Smooth muscle cell (in vitro differentiated cells): ENCODE data around the gene EPB41L2. TPM values are rescaled to one million over a fixed set of nuclear protein-coding genes. Genes with fewer than 3 reads are reported as not detected.
"Not testable (repeated sequence)": the region's sequence is repeated elsewhere in the genome, so short reads cannot be mapped to it uniquely, and the experiment has no call there.

ENCODE experiments used
- DNase-seq: peaks from one replicate; lab custom pipeline; 2025; ENCODE audit not compliant: unreplicated experiment; lab: John Stamatoyannopoulos, UW
- H2AFZ ChIP-seq: fragments of 200-600 bp; sonication (generic); 2 replicates; pipeline ENCODE4 v1.6.0; 2016; ENCODE audit warnings: antibody characterized with exemption, low read depth, mild to moderate bottlenecking
- H3F3A ChIP-seq: fragments of 200-600 bp; sonication (generic); 2 replicates; pipeline ENCODE4 v1.6.0; 2017; ENCODE audit warnings: antibody characterized with exemption, low read depth
- H3K27ac ChIP-seq: fragments of 200-600 bp; sonication (generic); 2 replicates; pipeline ENCODE4 v1.5.1; 2016; ENCODE audit warnings: low read depth, mild to moderate bottlenecking
- H3K27me3 ChIP-seq: fragments of 200-600 bp; sonication (generic); 2 replicates; pipeline ENCODE4 v1.6.1; 2016; ENCODE audit warnings: low read depth, mild to moderate bottlenecking
- H3K36me3 ChIP-seq: fragments of 200-600 bp; sonication (generic); 2 replicates; pipeline ENCODE4 v1.5.1; 2016; ENCODE audit warnings: low read depth
- H3K4me1 ChIP-seq: fragments of 200-600 bp; sonication (generic); 2 replicates; pipeline ENCODE4 v1.5.1; 2016; ENCODE audit warnings: low read depth
- H3K4me2 ChIP-seq: fragments of 200-600 bp; sonication (generic); 2 replicates; pipeline ENCODE4 v1.6.0; 2016; ENCODE audit warnings: mild to moderate bottlenecking
- H3K4me3 ChIP-seq: fragments of 200-600 bp; sonication (generic); 2 replicates; pipeline ENCODE4 v1.5.1; 2016; ENCODE audit warnings: mild to moderate bottlenecking
- H3K79me2 ChIP-seq: fragments of 200-600 bp; sonication (generic); 2 replicates; pipeline ENCODE4 v1.6.0; 2016; ENCODE audit warnings: low read depth, mild to moderate bottlenecking
- H3K9ac ChIP-seq: fragments of 200-600 bp; sonication (generic); 2 replicates; pipeline ENCODE4 v1.6.0; 2016; ENCODE audit warnings: low read depth
- H3K9me3 ChIP-seq: fragments of 200-600 bp; sonication (generic); replicated peaks from 2 replicates; pipeline ENCODE4 v1.5.1; 2016; ENCODE audit warnings: low read depth
- H4K20me1 ChIP-seq: fragments of 200-600 bp; sonication (generic); 2 replicates; pipeline ENCODE4 v1.6.0; 2016; ENCODE audit warnings: low read depth
- CTCF ChIP-seq: fragments of 200-600 bp; sonication (generic); IDR thresholded peaks from 2 replicates; pipeline ENCODE4 v1.5.1; 2017; ENCODE audit warnings: borderline replicate concordance, mild to moderate bottlenecking, antibody characterized with exemption; ENCODE audit not compliant: insufficient read depth, poor library complexity, severe bottlenecking
- WGBS: methylation state at CpG from one replicate; pipeline ENCODE4 v1.1.7; 2016; ENCODE audit warnings: low lambda C conversion rate; 5-methylcytosine and 5-hydroxymethylcytosine counted together
- polyA plus RNA-seq: library from polyadenylated mRNA; unstranded; fragments of >200 nt; fragmentation: Nextera tagmentation; extraction: Ambion mirVana; gene quantifications from 2 replicates; pipeline ENCODE4 v1.2.1, GENCODE V29; 2016
- total RNA-seq: library from RNA; depleted of rRNA; stranded (reverse); fragments of >200 nt; gene quantifications from 2 replicates; pipeline ENCODE4 v1.2.3, GENCODE V29; 2014

Gene EPB41L2
- total and polyA plus RNA-seq, 2 experiments from 2014 or later: 40.2 to 44.6 TPM

GRCh38 chr6:131103296-131103695 lies 40.3 kb upstream of the EPB41L2 start:
- Histone ChIP-seq H3K9me3 (no peaks in the 10 kb centered on the region), H3K4me2 (no peak overlapping the region), H3K36me3 (no peaks in the 10 kb centered on the region), H3F3A (peaks cover 5% of the 10 kb centered on the region), H3K4me1 (peaks cover 7% of the 10 kb centered on the region), H3K79me2 (no peaks in the 10 kb centered on the region), H3K4me3 (no peak overlapping the region), H3K27me3 (no peaks in the 10 kb centered on the region), H4K20me1 (no peaks in the 10 kb centered on the region), H3K9ac (no peak overlapping the region), H3K27ac (no peak overlapping the region), H2AFZ (no peak overlapping the region)
- no peak for DNase-seq
- 83% methylated on average over 4 of the region's 4 CpGs for WGBS
- TF ChIP-seq CTCF: no peak

- Histone ChIP-seq H3K36me3 (no peaks in the 10 kb centered on the region), H3K79me2 (no peaks in the 10 kb centered on the region), H3K4me3 (no peak overlapping the region), H3K4me2 (no peak overlapping the region), H3K27ac (no peak overlapping the region), H3K27me3 (no peaks in the 10 kb centered on the region), H3K4me1 (peaks cover 7% of the 10 kb centered on the region), H3K9me3 (no peaks in the 10 kb centered on the region), H2AFZ (no peak overlapping the region), H4K20me1 (no peaks in the 10 kb centered on the region), H3K9ac (no peak overlapping the region), H3F3A (peaks cover 5% of the 10 kb centered on the region)
- 73% methylated on average over 5 of the region's 5 CpGs for WGBS
- TF ChIP-seq CTCF: no peak
- DNase-seq: no peak
Observed at GRCh38 chr6:131101911-131102680, 39.1 kb upstream of the EPB41L2 start.

GRCh38 chr6:131096786-131097185 lies 33.7 kb upstream of the EPB41L2 start:
- H3K9ac ChIP-seq: no peak overlapping the region
- H3F3A ChIP-seq: no peaks in the 10 kb centered on the region
- H3K27ac ChIP-seq: no peak overlapping the region
- no peaks in the 10 kb centered on the region for H3K36me3 ChIP-seq
- 92% methylated on average over 3 of the region's 3 CpGs for WGBS
- H3K4me1 ChIP-seq: no peaks in the 10 kb centered on the region
- no peaks in the 10 kb centered on the region for H3K27me3 ChIP-seq
- H3K9me3 ChIP-seq: no peaks in the 10 kb centered on the region
- no peak overlapping the region for H3K4me3 ChIP-seq
- H3K4me2 ChIP-seq: no peak overlapping the region
- no peak for TF ChIP-seq CTCF
- no peak for DNase-seq
- H3K79me2 ChIP-seq: no peaks in the 10 kb centered on the region
- no peak overlapping the region for H2AFZ ChIP-seq
- H4K20me1 ChIP-seq: no peaks in the 10 kb centered on the region

DNA sequence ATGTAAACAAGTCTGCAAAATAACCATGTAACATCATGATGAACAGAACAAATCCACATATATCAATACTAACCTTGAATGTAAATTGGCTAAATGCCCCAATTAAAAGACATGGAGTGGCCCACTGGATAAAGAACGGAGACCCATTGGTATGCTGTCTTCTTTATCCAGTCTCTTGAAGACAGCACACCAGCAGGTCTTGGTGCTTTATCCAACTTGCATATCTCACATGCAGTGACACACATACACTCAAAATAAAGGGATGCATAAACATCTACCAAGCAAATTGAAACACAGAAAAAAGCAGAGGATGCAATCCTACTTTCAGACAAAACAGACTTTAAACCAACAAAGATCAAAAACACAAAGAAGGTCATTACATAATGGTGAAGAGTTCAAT lies 30.3 kb upstream of the EPB41L2 start:
- H3K4me3 ChIP-seq: no peak overlapping the region
- no peaks in the 10 kb centered on the region for H4K20me1 ChIP-seq
- no peak overlapping the region for H3K27ac ChIP-seq
- no peaks in the 10 kb centered on the region for H3K79me2 ChIP-seq
- no peak for TF ChIP-seq CTCF
- H3K4me1 ChIP-seq: no peaks in the 10 kb centered on the region
- DNase-seq: no peak
- no peak overlapping the region for H3K9ac ChIP-seq
- no peak overlapping the region for H2AFZ ChIP-seq
- no peaks in the 10 kb centered on the region for H3F3A ChIP-seq
- H3K36me3 ChIP-seq: no peaks in the 10 kb centered on the region
- H3K4me2 ChIP-seq: no peak overlapping the region
- H3K9me3 ChIP-seq: no peaks in the 10 kb centered on the region
- WGBS: 96% methylated on average over 1 of the region's 1 CpG
- H3K27me3 ChIP-seq: no peaks in the 10 kb centered on the region

DNA sequence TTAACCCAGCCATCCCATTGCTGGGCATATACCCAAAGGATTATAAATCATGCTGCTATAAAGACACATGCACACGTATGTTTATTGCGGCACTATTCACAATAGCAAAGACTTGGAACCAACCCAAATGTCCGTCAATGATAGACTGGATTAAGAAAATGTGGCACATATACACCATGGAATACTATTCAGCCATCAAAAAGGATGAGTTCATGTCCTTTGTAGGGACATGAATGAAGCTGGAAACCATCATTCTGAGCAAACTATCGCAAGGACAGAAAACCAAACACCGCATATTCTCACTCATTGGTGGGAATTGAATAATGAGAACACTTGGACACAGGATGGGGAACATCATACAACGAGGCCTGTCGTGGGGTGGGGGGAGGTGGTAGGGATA lies 28.9 kb upstream of the EPB41L2 start:
- H3K4me2 ChIP-seq, H3K27me3 ChIP-seq, H3F3A ChIP-seq, H4K20me1 ChIP-seq, H3K36me3 ChIP-seq, H3K9me3 ChIP-seq, H3K79me2 ChIP-seq, H3K4me1 ChIP-seq, H2AFZ ChIP-seq, H3K4me3 ChIP-seq, DNase-seq, H3K9ac ChIP-seq, H3K27ac ChIP-seq: not testable (repeated sequence)
- WGBS: 98% methylated on average over 7 of the region's 7 CpGs
